Measurements from ENCODE around the gene ABI3BP.

- TF ChIP-seq EP300 (IDR thresholded peaks at IDR 0.05; ENCODE audit: borderline replicate concordance) (no peak), REST (IDR thresholded peaks at IDR 0.05; ENCODE audit: low read depth) (no peak), TCF12 (IDR thresholded peaks at IDR 0.05; ENCODE audit: low read depth) (no peak), NFIC (IDR thresholded peaks at IDR 0.05) (no peak), CREB1 (IDR thresholded peaks at IDR 0.05; ENCODE audit: low read depth) (no peak), CEBPB (IDR thresholded peaks at IDR 0.05) (no peak), FOXM1 (IDR thresholded peaks at IDR 0.05; ENCODE audit: borderline replicate concordance, low read depth) (no peak), TAF1 (IDR thresholded peaks at IDR 0.05; ENCODE audit: low read depth) (no peak), YY1 (IDR thresholded peaks at IDR 0.05; ENCODE audit: low read depth) (no peak), MAX (IDR thresholded peaks at IDR 0.05) (no peak), EGR1 (IDR thresholded peaks at IDR 0.05) (no peak), TEAD4 (IDR thresholded peaks at IDR 0.05) (no peak), USF1 (IDR thresholded peaks at IDR 0.05) (no peak), RAD21 (IDR thresholded peaks at IDR 0.05; ENCODE audit: low read depth) (no peak)
Observed at GRCh38 chr3:100880072-100880471, 113.1 kb downstream of the ABI3BP start.

All from Ishikawa (cell line).